Keratinocyte (primary cell): ENCODE data around the gene GJA3. TPM values are rescaled to one million over a fixed set of nuclear protein-coding genes. Genes with fewer than 3 reads are reported as not detected.

Experiments used
- DNase-seq: peaks from one replicate; pipeline ENCODE4 v3.0.0-alpha.2; 2011; ENCODE audit warnings: low read depth, missing footprints, low spot score
- FAIRE-seq: peaks from 2 replicates; lab custom pipeline; 2011; peaks lifted over from hg19 to GRCh38; lab: Jason Lieb, UNC
- H2AFZ ChIP-seq: 2 replicates; pipeline ENCODE4 v1.6.0; 2012; ENCODE audit warnings: low read length, control low read depth, inconsistent platforms; ENCODE audit not compliant: control insufficient read depth
- H3K27ac ChIP-seq: 2 replicates; pipeline ENCODE4 v1.5.1; 2011; ENCODE audit warnings: low read length; ENCODE audit not compliant: control insufficient read depth, insufficient read depth
- H3K27me3 ChIP-seq: 3 replicates; pipeline ENCODE4 v1.6.0; 2011; ENCODE audit warnings: low read length; ENCODE audit not compliant: control insufficient read depth, insufficient read depth; ENCODE audit errors: extremely low read depth
- H3K36me3 ChIP-seq, 2 experiments: 2 replicates in 1 of 2; 3 replicates in 1 of 2; pipeline ENCODE4 v1.5.1; 2011; ENCODE audit warnings: low read length in 2 of 2, mild to moderate bottlenecking in 1 of 2; ENCODE audit not compliant: control insufficient read depth in 2 of 2, insufficient read depth in 2 of 2; ENCODE audit errors: extremely low read depth in 1 of 2
- H3K4me1 ChIP-seq: 3 replicates; pipeline ENCODE4 v1.5.1; 2011; ENCODE audit warnings: low read length; ENCODE audit not compliant: control insufficient read depth, insufficient read depth; ENCODE audit errors: extremely low read depth
- H3K4me2 ChIP-seq: 3 replicates; pipeline ENCODE4 v1.6.0; 2011; ENCODE audit warnings: low read depth, low read length; ENCODE audit not compliant: control insufficient read depth, insufficient read depth; ENCODE audit errors: extremely low read depth
- H3K4me3 ChIP-seq, 3 experiments: fragments of 200-600 bp in 1 of 3; sonication (generic) in 1 of 3; 2 replicates in 2 of 3; 3 replicates in 1 of 3; pipeline ENCODE4 v1.5.1; 2011 to 2016; ENCODE audit warnings: low read length in 3 of 3, mild to moderate bottlenecking in 3 of 3, control low read depth in 2 of 3, inconsistent platforms in 1 of 3, low read depth in 1 of 3, mixed read lengths in 1 of 3, mixed run types in 1 of 3, moderate library complexity in 1 of 3; ENCODE audit not compliant: control insufficient read depth in 2 of 3, insufficient read depth in 2 of 3; ENCODE audit errors: extremely low read depth in 1 of 3
- H3K79me2 ChIP-seq: 2 replicates; pipeline ENCODE4 v1.6.0; 2012; ENCODE audit warnings: low read length; ENCODE audit not compliant: control insufficient read depth, insufficient read depth
- H3K9ac ChIP-seq: 3 replicates; pipeline ENCODE4 v1.6.0; 2011; ENCODE audit warnings: low read length; ENCODE audit not compliant: control insufficient read depth, insufficient read depth; ENCODE audit errors: extremely low read depth
- H3K9me1 ChIP-seq: 3 replicates; pipeline ENCODE4 v1.6.0; 2011; ENCODE audit warnings: low read length; ENCODE audit not compliant: control insufficient read depth, insufficient read depth; ENCODE audit errors: extremely low read depth
- H3K9me3 ChIP-seq: 2 replicates; pipeline ENCODE4 v1.5.1; 2012; ENCODE audit warnings: low read depth, low read length; ENCODE audit not compliant: control insufficient read depth
- H4K20me1 ChIP-seq: 3 replicates; pipeline ENCODE4 v1.6.0; 2011; ENCODE audit warnings: low read length; ENCODE audit not compliant: control insufficient read depth, insufficient read depth; ENCODE audit errors: extremely low read depth
- EZH2 ChIP-seq: IDR thresholded peaks from one replicate; pipeline ENCODE4 v1.6.1; 2012; ENCODE audit warnings: inconsistent platforms, mild to moderate bottlenecking, low read length, moderate library complexity
- dilution Hi-C: fragments of 300-500 bp; cut with MboI; formaldehyde crosslinking; loops from one replicate; pipeline ENCODE4 v1.7.0; 2020; ENCODE audit warnings: low sequenced_read_pairs; ENCODE audit not compliant: extremely low pct_ligation_motif_present
- polyA plus RNA-seq, 5 experiments: library from polyadenylated mRNA; depleted of rRNA in 3 of 5; stranded (reverse) in 3 of 5; stranded (forward) in 1 of 5; unstranded in 1 of 5; fragments of >200 nt; gene quantifications; 1 replicate in 1 of 5; 2 replicates in 3 of 5; 3 replicates in 1 of 5; pipeline versions ENCODE4 v1.2.1 to v1.2.3, GENCODE V29; 2011 to 2012; ENCODE audit warnings: missing spikeins in 2 of 5, low read depth in 1 of 5, low replicate concordance in 1 of 5
- TF ChIP-seq, protein P1 (sequence below), 3 experiments: IDR thresholded peaks in 1 of 3; conservative IDR thresholded peaks in 1 of 3; optimal IDR thresholded peaks in 1 of 3; 2 replicates in 2 of 3; 3 replicates in 1 of 3; pipeline versions ENCODE3 to v1.5.1; 2011; ENCODE audit warnings: low read length in 3 of 3, mild to moderate bottlenecking in 3 of 3, moderate library complexity in 2 of 3, control low read depth in 1 of 3, inconsistent platforms in 1 of 3; ENCODE audit not compliant: insufficient read depth in 2 of 3; ENCODE audit errors: extremely low read depth in 1 of 3

GJA3 gene
- polyA plus RNA-seq, 1 donor (not counting 4 experiments of a cell fraction or from before 2014, with no cell fraction given), result 0.09 TPM

DNA sequence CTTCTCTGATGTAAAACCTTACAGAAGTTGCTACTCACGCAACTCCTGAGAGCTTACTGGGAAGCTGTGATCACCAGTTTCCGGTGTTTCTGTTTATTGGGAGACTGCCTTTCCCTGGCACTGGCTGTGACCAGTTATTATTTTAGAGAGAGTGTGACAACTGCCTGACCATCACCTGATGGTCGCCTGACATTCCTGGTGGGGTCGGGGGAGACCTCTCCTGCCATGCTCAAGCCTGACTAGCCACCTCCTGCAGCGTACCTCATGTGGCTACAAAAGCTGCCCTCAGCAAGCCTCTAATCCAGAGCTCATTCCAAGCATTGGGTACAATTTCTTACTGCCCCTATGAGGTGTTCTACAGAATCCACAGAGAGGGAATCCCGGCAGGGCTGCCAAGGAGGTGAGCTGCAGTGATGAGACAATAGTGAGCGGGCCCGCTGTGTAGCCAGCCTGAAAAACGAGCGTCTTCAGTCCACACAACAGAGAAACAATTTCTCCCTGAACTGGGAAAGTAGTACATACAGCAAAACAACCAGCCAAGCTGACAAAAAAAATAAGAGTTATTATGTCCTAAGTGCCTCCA lies 28.7 kb downstream of the GJA3 start:
- dilution Hi-C loops, result no loop called here
- Histone ChIP-seq H4K20me1 (no peaks in the 10 kb centered on the region), H2AFZ (no peak overlapping the region), H3K79me2 (no peaks in the 10 kb centered on the region), H3K9me3 (no peaks in the 10 kb centered on the region), H3K4me3 (no peak overlapping the region), H3K36me3 (no peaks in the 10 kb centered on the region), H3K4me1 (peaks cover 11% of the 10 kb centered on the region), H3K4me2 (no peak overlapping the region), H3K9me1 (no peaks in the 10 kb centered on the region), H3K27me3 (peaks cover 25% of the 10 kb centered on the region), H3K27ac (no peak overlapping the region), H3K9ac (no peak overlapping the region)
- FAIRE-seq, result no peak
- DNase-seq, result no peak
- TF ChIP-seq, protein P1, sequence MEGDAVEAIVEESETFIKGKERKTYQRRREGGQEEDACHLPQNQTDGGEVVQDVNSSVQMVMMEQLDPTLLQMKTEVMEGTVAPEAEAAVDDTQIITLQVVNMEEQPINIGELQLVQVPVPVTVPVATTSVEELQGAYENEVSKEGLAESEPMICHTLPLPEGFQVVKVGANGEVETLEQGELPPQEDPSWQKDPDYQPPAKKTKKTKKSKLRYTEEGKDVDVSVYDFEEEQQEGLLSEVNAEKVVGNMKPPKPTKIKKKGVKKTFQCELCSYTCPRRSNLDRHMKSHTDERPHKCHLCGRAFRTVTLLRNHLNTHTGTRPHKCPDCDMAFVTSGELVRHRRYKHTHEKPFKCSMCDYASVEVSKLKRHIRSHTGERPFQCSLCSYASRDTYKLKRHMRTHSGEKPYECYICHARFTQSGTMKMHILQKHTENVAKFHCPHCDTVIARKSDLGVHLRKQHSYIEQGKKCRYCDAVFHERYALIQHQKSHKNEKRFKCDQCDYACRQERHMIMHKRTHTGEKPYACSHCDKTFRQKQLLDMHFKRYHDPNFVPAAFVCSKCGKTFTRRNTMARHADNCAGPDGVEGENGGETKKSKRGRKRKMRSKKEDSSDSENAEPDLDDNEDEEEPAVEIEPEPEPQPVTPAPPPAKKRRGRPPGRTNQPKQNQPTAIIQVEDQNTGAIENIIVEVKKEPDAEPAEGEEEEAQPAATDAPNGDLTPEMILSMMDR (optimal IDR thresholded peaks at IDR 0.05 in 1 of 3, IDR thresholded peaks at IDR 0.05 in 1 of 3, conservative IDR thresholded peaks at IDR 0.05 in 1 of 3; ENCODE audit: extremely low read depth in 1 of 3, insufficient read depth in 2 of 3, low read length in 3 of 3), result no peak
- TF ChIP-seq EZH2, result no peak

- Histone ChIP-seq H3K4me3 (no peak overlapping the region), H3K27me3 (peaks cover 19% of the 10 kb centered on the region), H4K20me1 (no peaks in the 10 kb centered on the region), H3K4me1 (peaks cover 7% of the 10 kb centered on the region), H3K79me2 (no peaks in the 10 kb centered on the region), H3K4me2 (no peak overlapping the region), H3K9me1 (no peaks in the 10 kb centered on the region), H3K27ac (no peak overlapping the region), H3K9ac (no peak overlapping the region), H3K9me3 (no peaks in the 10 kb centered on the region), H2AFZ (no peak overlapping the region), H3K36me3 (no peaks in the 10 kb centered on the region)
- DNase-seq (no peak), FAIRE-seq (no peak)
- TF ChIP-seq, protein P1 (optimal IDR thresholded peaks at IDR 0.05 in 1 of 3, IDR thresholded peaks at IDR 0.05 in 1 of 3, conservative IDR thresholded peaks at IDR 0.05 in 1 of 3; ENCODE audit: extremely low read depth in 1 of 3, insufficient read depth in 2 of 3, low read length in 3 of 3), result no peak
- no peak for TF ChIP-seq EZH2
- dilution Hi-C loops, result no loop called here
Observed at GRCh38 chr13:20131057-20131832, 29.6 kb downstream of the GJA3 start.
